ENCODE results near the gene TRA2A.
A peak's percentile ranks its signal among the peaks of the same experiment; 100 is the strongest.
"Not testable (repeated sequence)": the region's sequence is repeated elsewhere in the genome, so short reads cannot be mapped to it uniquely, and the experiment has no call there.

TRA2A gene

GRCh38 chr7:23491502-23491901 lies 40.3 kb downstream of the TRA2A start:
- no peak for DNase-seq

GRCh38 chr7:23490357-23491135 lies 41.2 kb downstream of the TRA2A start:
- peak; percentile 12 for DNase-seq

DNA sequence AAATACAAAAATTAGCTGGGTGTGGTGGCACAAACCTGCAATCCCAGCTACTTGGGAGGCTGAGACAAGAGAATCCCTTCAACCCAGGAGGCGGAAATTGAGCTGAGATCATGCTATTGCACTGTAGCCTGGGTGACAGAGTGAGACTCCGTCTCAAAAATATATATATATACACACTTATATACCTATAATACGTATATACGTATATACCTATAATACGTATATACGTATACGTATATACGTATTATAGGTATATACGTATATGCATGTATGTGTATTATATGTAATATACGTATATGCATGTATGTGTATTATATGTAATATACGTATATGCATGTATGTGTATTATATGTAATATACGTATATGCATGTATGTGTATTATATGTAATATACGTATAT lies 43.1 kb downstream of the TRA2A start:
- DNase-seq = not testable (repeated sequence)

DNA sequence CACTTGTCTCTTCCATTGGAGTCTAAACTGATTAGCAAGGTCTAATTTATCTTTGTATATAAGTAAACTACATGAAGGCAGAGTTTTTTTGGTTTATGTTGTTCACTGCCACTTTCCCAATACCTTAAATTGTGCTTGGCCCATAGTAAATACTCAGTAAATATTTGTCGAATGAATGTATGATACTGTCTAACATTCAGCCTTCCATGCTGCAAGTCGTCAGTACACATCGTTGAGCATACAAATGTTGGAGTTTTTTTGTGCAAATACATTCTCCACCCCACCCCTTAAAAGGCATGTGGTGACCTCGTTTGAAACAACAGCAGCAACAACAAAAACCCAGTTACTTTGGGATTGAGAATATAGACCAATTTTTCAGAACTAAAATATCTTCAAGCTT lies 44.1 kb downstream of the TRA2A start:
- no peak for DNase-seq

DNA sequence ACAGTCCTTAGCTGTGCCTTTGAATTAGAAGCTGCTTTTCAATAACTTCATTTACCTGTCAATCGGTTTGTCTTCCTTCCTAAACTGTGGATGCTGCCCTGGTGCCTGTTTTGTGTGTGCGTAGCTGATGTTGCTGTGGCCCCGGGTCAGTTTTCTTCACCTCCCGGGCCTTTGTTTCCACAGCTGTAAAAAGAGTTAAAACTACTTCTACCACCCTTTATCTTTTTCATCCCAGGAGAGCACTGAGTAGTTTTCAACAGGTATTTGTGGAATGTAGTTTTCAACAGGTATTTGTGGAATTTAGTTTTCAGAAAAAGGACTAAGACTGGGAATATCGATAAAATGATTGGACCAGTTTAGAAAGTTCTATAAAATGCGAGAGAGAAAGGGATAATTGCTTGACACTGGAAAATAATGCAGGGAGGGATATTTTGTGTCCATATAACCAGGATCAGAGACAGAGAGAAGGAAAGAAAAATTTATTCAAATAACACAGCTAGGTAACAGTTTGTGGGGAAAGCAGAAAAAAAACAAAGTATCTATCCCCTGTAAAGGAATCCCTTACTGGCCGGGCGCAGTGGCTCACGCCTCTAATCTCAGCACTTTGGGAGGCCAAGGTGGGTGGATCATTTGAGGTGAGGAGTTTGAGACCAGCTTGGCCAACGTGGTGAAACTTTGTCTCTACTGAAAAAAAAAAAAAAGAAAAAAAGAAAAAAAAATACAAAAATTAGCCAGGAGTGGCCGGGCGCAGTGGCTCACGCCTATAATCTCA lies 45.6 kb downstream of the TRA2A start:
- no peak for DNase-seq

DNA sequence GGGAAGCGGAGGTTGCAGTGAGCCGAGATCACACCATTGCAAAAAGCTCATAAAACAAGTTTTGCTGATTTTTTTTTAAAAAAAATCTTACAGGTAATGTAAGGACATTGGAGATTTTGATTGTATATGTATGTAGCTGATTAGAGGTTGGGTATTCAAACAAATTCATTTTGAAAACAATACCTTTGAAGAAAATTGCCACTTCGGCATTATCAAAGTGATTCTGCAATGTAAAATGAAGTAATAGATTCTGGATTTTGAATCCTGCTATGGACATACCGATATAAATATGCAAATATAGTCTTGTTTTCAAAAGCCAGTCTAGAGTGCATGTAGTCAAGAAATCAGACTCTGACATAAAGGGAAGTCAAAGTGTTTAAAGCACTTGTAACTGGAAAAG lies 49.1 kb downstream of the TRA2A start:
- DNase-seq = no peak

DNA sequence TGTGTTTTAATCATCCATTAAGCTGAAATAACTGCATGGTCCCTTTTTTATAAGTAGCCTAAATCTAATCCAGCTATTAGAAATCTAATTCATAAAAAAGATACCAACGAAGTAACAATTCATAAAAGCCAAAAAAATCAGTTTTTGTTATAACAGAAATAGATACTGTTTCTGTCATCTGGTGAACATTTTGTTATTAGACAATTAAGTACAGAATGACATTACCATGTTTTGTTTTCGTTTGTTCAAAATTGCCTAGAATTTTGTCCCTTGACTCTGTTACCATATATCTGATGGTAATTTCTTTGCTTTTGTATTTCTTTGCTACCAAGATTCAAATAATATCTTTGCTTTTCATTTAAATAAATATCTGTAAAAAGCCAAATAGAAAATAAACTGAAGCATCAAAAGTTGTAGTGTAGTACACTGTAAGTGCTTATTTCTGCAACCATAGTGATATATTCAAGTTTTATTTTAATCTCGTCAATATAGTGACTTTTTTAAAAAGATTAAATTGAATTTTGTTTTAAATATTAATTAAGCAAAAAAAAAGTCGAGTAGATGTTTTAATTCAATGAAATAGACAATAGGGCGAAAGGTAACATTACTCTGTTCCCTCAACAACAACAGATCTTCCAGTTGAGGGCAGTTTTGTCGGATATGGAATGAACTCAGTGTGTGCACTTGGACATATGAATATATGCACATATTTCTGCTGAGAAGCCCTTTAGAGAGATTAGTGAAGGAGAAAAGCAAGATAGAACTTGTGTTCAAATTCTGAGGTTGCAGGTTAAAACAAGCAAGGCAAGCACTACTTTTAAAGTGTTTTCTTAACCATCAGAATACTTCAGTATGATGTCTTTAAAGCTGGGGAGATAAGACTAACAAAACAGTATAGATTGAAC lies 53.6 kb downstream of the TRA2A start:
- no peak for DNase-seq

DNA sequence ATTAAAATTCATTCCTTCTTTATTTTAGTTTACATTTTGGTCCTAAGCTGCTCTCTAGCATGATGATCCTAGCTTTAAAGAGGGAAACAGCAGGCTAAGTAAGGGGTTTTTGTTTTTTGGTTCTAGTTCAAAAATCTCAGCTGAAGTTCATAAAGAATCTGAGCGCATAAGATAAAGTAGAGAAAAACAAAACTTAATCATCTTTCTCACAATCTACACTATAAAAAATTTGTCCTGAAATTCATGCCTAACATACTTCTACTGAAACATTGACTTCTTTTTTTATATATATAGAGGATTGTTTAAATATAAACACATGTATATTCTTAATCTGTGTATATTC lies 54.7 kb downstream of the TRA2A start:
- no peak for DNase-seq

DNA sequence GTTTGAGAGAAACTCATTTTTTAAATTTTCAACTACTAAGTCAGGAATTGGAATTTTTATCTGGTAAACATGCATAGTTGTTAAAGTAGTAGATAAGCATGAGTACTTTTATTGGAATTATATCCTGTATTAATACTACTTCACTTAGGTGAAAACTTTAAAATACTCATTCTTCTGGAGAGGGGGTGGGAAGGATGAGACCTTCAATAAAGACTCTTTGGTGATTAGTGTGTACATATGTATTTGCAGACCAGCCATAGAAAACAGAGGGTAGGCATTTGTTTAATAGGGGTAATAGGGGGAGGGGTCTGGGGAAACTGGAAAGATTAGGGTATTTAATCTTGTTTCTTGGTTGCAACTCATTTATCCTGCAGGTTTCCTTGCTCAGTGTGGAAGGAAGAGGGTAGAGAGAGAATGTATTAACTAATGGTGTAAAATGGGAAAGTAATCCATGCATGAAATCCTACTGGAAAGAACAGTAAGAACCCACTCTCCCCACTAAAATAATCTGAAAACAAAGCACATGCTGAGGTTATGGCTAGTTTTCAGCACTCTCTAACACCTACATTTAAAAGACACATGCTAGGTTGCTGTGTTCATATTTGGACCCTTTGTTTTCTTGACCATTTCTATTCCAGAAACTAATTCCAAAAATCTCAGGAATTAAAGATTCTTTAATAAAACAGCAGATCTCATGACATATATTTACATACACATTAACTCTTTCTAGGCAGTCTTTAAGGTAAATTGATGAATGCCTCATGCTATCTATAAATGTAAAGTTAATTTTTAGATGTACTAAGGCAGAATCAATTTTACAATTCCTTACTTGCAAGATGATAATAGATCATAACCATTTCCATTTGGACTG lies 55.3 kb downstream of the TRA2A start:
- no peak for DNase-seq

DNA sequence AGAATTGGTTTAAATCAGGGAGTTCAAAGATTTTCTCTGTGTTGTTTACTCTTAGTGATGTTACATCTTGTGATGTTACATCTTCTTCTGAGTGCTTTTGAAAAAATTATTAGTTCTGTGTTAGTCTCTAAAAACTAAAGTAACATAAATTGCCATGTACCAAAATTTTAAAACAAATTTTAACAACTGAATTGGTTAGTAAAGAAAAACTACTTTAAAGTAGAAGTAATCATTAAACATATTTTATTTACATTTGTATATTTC lies 56.3 kb downstream of the TRA2A start:
- DNase-seq = no peak

GRCh38 chr7:23474829-23475575 lies 56.8 kb downstream of the TRA2A start:
- DNase-seq = no peak

GRCh38 chr7:23474094-23474828 lies 57.5 kb downstream of the TRA2A start:
- DNase-seq = peak; percentile 98

DNA sequence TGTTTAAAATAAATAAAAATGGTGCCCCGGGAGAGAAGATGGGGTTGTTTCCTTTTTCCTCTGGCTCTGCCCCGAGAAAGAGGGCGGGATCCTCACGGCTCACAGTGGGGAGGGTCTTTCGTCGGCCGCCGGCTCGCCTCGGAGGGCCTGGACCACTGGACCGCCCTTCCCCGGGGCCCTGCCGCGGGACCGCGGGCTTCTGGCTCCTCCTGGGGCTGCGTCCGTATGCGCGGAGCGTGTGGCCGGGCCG lies 58.0 kb downstream of the TRA2A start:
- DNase-seq = no peak

DNA sequence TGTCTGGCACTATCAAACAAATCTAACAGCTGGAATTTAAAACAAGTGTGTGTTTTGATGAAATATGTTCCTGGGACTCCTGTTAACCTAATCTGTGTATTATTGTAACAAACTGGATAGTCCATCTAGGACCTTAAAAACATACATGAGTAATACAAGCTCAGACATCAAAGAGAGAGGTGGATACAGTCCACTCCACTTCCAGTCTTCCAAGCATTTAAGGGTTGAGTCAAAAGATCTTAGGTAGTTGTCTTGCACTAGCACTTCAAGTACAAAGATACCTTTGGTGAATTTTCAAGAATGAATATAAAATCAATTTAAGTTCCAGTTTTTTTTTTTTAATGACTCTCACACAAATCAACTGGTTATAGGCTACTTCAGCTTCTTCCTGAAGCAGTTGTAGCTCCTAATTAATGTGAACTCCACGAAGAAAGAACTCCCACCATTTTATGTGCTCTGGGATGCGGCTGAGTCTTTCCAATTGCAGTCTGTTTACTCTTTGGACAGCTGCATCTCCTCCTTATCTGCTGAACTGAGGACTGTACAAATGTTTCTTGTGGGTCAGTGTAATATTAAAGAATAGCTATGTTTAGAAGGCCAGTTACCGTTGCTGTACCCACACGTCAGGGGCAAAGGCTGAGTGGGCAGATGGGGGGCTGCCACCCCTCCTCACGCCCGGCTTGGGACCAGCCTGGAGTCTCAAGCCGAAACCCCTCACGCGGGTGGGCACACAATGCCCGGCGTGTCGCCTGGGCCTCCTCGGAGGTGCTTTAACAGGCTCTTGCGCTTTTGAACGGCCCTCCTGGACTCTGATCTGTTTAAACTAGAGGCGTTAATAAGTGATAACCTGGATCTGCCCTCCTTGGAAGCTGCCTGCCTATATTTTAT lies 58.6 kb downstream of the TRA2A start:
- peak; percentile 52 for DNase-seq

- DNase-seq = no peak
These were observed 59.2 kb downstream of the TRA2A start for GRCh38 chr7:23472556-23472955.

GRCh38 chr7:23472046-23472445 lies 59.7 kb downstream of the TRA2A start:
- DNase-seq = no peak

GRCh38 chr7:23471106-23471859 lies 60.5 kb downstream of the TRA2A start:
- peak; percentile 88 for DNase-seq

GRCh38 chr7:23470330-23471105 lies 61.3 kb downstream of the TRA2A start, which contains the start of gene IGF2BP3:
IGF2BP3 (minus strand) TSS chr7:23470491; CDS start chr7:23470110, 381 bp downstream.
- peak; percentile 92 for DNase-seq

GRCh38 chr7:23469961-23470250 lies 61.9 kb downstream of the TRA2A start:
- no peak for DNase-seq

All from COR-L47 (cell line).